ENCODE measurements around the gene SUGP2. TPM values are rescaled to one million over a fixed set of nuclear protein-coding genes. Genes with fewer than 3 reads are reported as not detected.

SUGP2 gene
- total and polyA plus RNA-seq, 4 donors = 7.4 to 93.1 (median 61.1) TPM

GRCh38 chr19:18941628-18942354 is 91.5 kb downstream of the SUGP2 start:
- WGBS, 2 donors = 73 to 74% methylated on average over 18 of the region's 18 CpGs
- intact Hi-C loops (cut with DNase I) = loop anchor here in 1 of 2 donors (2.0 kb wide), 1 partner anchor 45 kb away; no protein-coding TSS in a partner anchor
- no peaks in the 10 kb centered on the region for H3K4me1 ChIP-seq (ENCODE audit: control insufficient read depth in 1 of 2, insufficient read depth in 2 of 2, low read length in 2 of 2)
- H3K9me3 ChIP-seq (ENCODE audit: control insufficient read depth, low read length) = no peaks in the 10 kb centered on the region
- H3K27me3 ChIP-seq (ENCODE audit: control insufficient read depth in 1 of 2, insufficient read depth in 2 of 2, low read length in 1 of 2) = no peaks in the 10 kb centered on the region
- H3K36me3 ChIP-seq (ENCODE audit: control insufficient read depth in 1 of 2, insufficient read depth in 2 of 2, low read length in 1 of 2) = no peaks in the 10 kb centered on the region
- no peak overlapping the region for H3K27ac ChIP-seq (ENCODE audit: low read depth in 1 of 2, low read length in 2 of 2)
- H3K4me3 ChIP-seq (ENCODE audit: low read length in 2 of 2) = no peak overlapping the region
- no peak for DNase-seq
- ATAC-seq (ENCODE audit: low FRiP score) = peak; percentile 30

Other genes starting within 250 kb of the SUGP2 start
- 100 to 1,000 TPM in 1 of 2 donors, 10 to 100 TPM in 1; 15.8 to 142 TPM for gene COMP, start 242.2 kb downstream of the SUGP2 start, total RNA-seq
- gene COMP, start 242.2 kb downstream of the SUGP2 start, polyA plus RNA-seq = 10 to 100 TPM in 1 of 2 donors, 1 to 10 TPM in 1; 9.8 to 14.4 TPM
- 10 to 100 TPM; 53.7 to 75.6 TPM for gene UPF1, start 201.6 kb downstream of the SUGP2 start, total RNA-seq
- gene UPF1, start 201.6 kb downstream of the SUGP2 start, polyA plus RNA-seq = 10 to 100 TPM; 16.5 to 40.4 TPM
- gene CERS1, start 137.4 kb downstream of the SUGP2 start, total RNA-seq = 1 to 10 TPM in 1 of 2 donors, under 1 TPM in 1; 0.49 to 3.3 TPM
- gene CERS1, start 137.4 kb downstream of the SUGP2 start, polyA plus RNA-seq = 1 to 10 TPM in 1 of 2 donors, under 1 TPM in 1; 0.51 to 1.3 TPM
- 100 to 1,000 TPM; 121 to 130 TPM for gene COPE, start 114.1 kb downstream of the SUGP2 start, total RNA-seq
- 100 to 1,000 TPM; 166 to 180 TPM for gene COPE, start 114.1 kb downstream of the SUGP2 start, polyA plus RNA-seq
- gene DDX49, start 113.8 kb downstream of the SUGP2 start, total RNA-seq = 10 to 100 TPM; 25.0 to 32.2 TPM
- gene DDX49, start 113.8 kb downstream of the SUGP2 start, polyA plus RNA-seq = 10 to 100 TPM; 38.2 to 51.4 TPM
- 10 to 100 TPM; 23.6 to 29.5 TPM for gene HOMER3, start 92.3 kb downstream of the SUGP2 start, total RNA-seq
- gene HOMER3, start 92.3 kb downstream of the SUGP2 start, polyA plus RNA-seq = 10 to 100 TPM; 38.9 to 59.9 TPM
- 10 to 100 TPM; 11.7 to 13.1 TPM for gene ARMC6, start 86 bp upstream of the SUGP2 start, total RNA-seq
- gene ARMC6, start 86 bp upstream of the SUGP2 start, polyA plus RNA-seq = 10 to 100 TPM in 1 of 2 donors, 1 to 10 TPM in 1; 8.8 to 13.2 TPM
- gene SLC25A42, start 30.5 kb upstream of the SUGP2 start, total RNA-seq = 10 to 100 TPM in 1 of 2 donors, 1 to 10 TPM in 1; 9.4 to 10.3 TPM
- gene SLC25A42, start 30.5 kb upstream of the SUGP2 start, polyA plus RNA-seq = 10 to 100 TPM in 1 of 2 donors, 1 to 10 TPM in 1; 3.8 to 12.5 TPM
- 10 to 100 TPM; 11.6 to 18.1 TPM for gene TMEM161A, start 105.0 kb upstream of the SUGP2 start, total RNA-seq
- 10 to 100 TPM in 1 of 2 donors, 1 to 10 TPM in 1; 7.6 to 53.3 TPM for gene TMEM161A, start 105.0 kb upstream of the SUGP2 start, polyA plus RNA-seq
- gene MEF2B, start 136.7 kb upstream of the SUGP2 start, total RNA-seq = 1 to 10 TPM; 1.6 to 2.4 TPM
- gene MEF2B, start 136.7 kb upstream of the SUGP2 start, polyA plus RNA-seq = 1 to 10 TPM in 1 of 2 donors, not detected in 1; 1.8 TPM
- 10 to 100 TPM; 27.1 to 28.2 TPM for gene BORCS8, start 158.6 kb upstream of the SUGP2 start, total RNA-seq
- 10 to 100 TPM; 14.4 to 47.9 TPM for gene BORCS8, start 158.6 kb upstream of the SUGP2 start, polyA plus RNA-seq
- gene RFXANK, start 158.7 kb upstream of the SUGP2 start, total RNA-seq = 10 to 100 TPM; 33.1 to 44.0 TPM
- 100 to 1,000 TPM in 1 of 2 donors, 10 to 100 TPM in 1; 42.3 to 199 TPM for gene RFXANK, start 158.7 kb upstream of the SUGP2 start, polyA plus RNA-seq
- gene NR2C2AP, start 169.9 kb upstream of the SUGP2 start, total RNA-seq = 10 to 100 TPM in 1 of 2 donors, 1 to 10 TPM in 1; 9.8 to 11.9 TPM
- 10 to 100 TPM; 12.8 to 21.8 TPM for gene NR2C2AP, start 169.9 kb upstream of the SUGP2 start, polyA plus RNA-seq
- not detected for gene NCAN, start 178.4 kb upstream of the SUGP2 start, total RNA-seq
- gene NCAN, start 178.4 kb upstream of the SUGP2 start, polyA plus RNA-seq = not detected
- gene TM6SF2, start 239.8 kb upstream of the SUGP2 start, total RNA-seq = 1 to 10 TPM in 1 of 2 donors, under 1 TPM in 1; 0.23 to 3.1 TPM
- 10 to 100 TPM in 1 of 2 donors, 1 to 10 TPM in 1; 3.0 to 15.0 TPM for gene TM6SF2, start 239.8 kb upstream of the SUGP2 start, polyA plus RNA-seq